RWPE2 (cell line): ENCODE results near the gene TNRC6C.

Experiments used
- ATAC-seq: fragments of 200-7000 bp; cut with Tn5 transposase; 3 replicates; pipeline ENCODE4 v1.9.1; 2021; ENCODE audit warnings: low read depth
- DNase-seq: peaks from one replicate; pipeline ENCODE4 v3.0.0-alpha.2; 2020; ENCODE audit warnings: low spot score
- H3K27ac ChIP-seq: fragments of 450-650 bp; 2 replicates; pipeline ENCODE4 v1.5.1; 2017; ENCODE audit warnings: mild to moderate bottlenecking; ENCODE audit not compliant: poor library complexity, severe bottlenecking
- H3K27me3 ChIP-seq: fragments of 250-450 bp; sonication (Bioruptor Pico); 2 replicates; pipeline ENCODE4 v1.5.1; 2021; ENCODE audit warnings: mild to moderate bottlenecking, moderate library complexity; ENCODE audit not compliant: insufficient read depth, poor library complexity, severe bottlenecking
- H3K36me3 ChIP-seq: fragments of 250-450 bp; sonication (Bioruptor Pico); 2 replicates; pipeline ENCODE4 v1.5.1; 2020; ENCODE audit warnings: low read depth, mild to moderate bottlenecking, moderate library complexity
- H3K4me1 ChIP-seq: fragments of 250-450 bp; sonication (Bioruptor Pico); 2 replicates; pipeline ENCODE4 v1.5.1; 2021; ENCODE audit warnings: mild to moderate bottlenecking, moderate library complexity; ENCODE audit not compliant: insufficient read depth, poor library complexity, severe bottlenecking
- H3K4me3 ChIP-seq: fragments of 250-450 bp; sonication (Bioruptor Pico); 2 replicates; pipeline ENCODE4 v1.5.1; 2021; ENCODE audit warnings: mild to moderate bottlenecking, moderate library complexity; ENCODE audit not compliant: severe bottlenecking
- H3K9me3 ChIP-seq: fragments of 250-450 bp; sonication (Bioruptor Pico); 2 replicates; pipeline ENCODE4 v1.5.1; 2021; ENCODE audit warnings: mild to moderate bottlenecking, moderate library complexity; ENCODE audit not compliant: severe bottlenecking
- TF ChIP-seq, protein P1 (sequence below): fragments of 450-650 bp; IDR thresholded peaks from one replicate; pipeline ENCODE4 v1.5.1; 2017; ENCODE audit warnings: mild to moderate bottlenecking, moderate library complexity; ENCODE audit not compliant: poor library complexity, severe bottlenecking

The TNRC6C gene

DNA sequence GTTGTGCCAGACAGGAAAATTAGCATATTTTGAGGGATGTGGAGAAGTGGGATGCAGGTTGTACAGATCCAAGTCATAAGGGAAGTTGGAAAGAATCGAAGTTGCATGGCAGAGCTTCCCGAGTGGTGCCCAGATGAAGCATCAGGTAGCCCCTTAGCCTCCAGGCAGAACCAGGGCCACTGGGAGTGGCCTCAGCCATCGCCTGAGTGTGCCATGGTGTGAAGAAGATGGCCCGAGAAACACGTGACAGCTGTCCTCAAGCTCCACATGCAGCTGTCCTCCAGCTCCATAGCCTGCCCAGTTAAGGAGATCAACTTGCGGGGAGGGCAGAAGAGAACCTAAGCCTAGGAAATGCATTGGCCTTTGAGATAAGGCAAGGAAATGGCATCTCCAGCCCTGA lies 136.5 kb downstream of the TNRC6C start:
- no peaks in the 10 kb centered on the region for H3K36me3 ChIP-seq
- no peaks in the 10 kb centered on the region for H3K27me3 ChIP-seq
- ATAC-seq: no peak

GRCh38 chr17:78096093-78096492 lies 137.6 kb downstream of the TNRC6C start:
- no peak overlapping the region for H3K27ac ChIP-seq
- TF ChIP-seq, protein P1, sequence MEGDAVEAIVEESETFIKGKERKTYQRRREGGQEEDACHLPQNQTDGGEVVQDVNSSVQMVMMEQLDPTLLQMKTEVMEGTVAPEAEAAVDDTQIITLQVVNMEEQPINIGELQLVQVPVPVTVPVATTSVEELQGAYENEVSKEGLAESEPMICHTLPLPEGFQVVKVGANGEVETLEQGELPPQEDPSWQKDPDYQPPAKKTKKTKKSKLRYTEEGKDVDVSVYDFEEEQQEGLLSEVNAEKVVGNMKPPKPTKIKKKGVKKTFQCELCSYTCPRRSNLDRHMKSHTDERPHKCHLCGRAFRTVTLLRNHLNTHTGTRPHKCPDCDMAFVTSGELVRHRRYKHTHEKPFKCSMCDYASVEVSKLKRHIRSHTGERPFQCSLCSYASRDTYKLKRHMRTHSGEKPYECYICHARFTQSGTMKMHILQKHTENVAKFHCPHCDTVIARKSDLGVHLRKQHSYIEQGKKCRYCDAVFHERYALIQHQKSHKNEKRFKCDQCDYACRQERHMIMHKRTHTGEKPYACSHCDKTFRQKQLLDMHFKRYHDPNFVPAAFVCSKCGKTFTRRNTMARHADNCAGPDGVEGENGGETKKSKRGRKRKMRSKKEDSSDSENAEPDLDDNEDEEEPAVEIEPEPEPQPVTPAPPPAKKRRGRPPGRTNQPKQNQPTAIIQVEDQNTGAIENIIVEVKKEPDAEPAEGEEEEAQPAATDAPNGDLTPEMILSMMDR: no peak
- no peaks in the 10 kb centered on the region for H3K27me3 ChIP-seq
- DNase-seq (no peak), ATAC-seq (no peak)
- H3K4me1 ChIP-seq: no peaks in the 10 kb centered on the region
- no peaks in the 10 kb centered on the region for H3K36me3 ChIP-seq
- no peaks in the 10 kb centered on the region for H3K9me3 ChIP-seq
- H3K4me3 ChIP-seq: no peak overlapping the region

More for the DNA sequence above, 136.5 kb downstream of the TNRC6C start:
- no peaks in the 10 kb centered on the region for H3K4me1 ChIP-seq
- no peak overlapping the region for H3K27ac ChIP-seq
- no peak overlapping the region for H3K4me3 ChIP-seq
- DNase-seq: no peak
- TF ChIP-seq, protein P1: no peak
- no peaks in the 10 kb centered on the region for H3K9me3 ChIP-seq

- Histone ChIP-seq H3K36me3 (no peaks in the 10 kb centered on the region), H3K27me3 (no peaks in the 10 kb centered on the region), H3K4me3 (no peak overlapping the region), H3K9me3 (no peaks in the 10 kb centered on the region), H3K4me1 (no peaks in the 10 kb centered on the region), H3K27ac (no peak overlapping the region)
- no peak for ATAC-seq
- DNase-seq: no peak
- TF ChIP-seq, protein P1: no peak
These were observed 142.6 kb downstream of the TNRC6C start for GRCh38 chr17:78101112-78101511.

DNA sequence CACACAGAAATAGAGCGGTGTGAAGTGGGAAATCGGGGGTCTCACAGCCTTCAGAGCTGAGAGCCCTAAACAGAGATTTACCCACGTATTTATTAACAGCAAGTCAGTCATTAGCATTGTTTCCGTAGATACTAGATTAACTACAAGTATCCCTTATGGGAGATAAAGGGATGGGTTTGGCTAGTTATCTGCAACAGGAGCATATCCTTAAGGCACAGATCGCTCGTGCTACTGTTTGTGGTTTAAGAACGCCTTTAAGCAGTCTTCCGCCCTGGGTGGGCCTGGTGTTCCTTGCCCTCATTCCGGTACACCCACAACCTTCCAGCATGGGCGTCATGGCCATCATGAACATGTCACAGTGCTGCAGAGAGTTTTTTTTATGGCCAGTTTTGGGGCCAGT lies 143.0 kb downstream of the TNRC6C start:
- no peaks in the 10 kb centered on the region for H3K4me1 ChIP-seq
- no peaks in the 10 kb centered on the region for H3K27me3 ChIP-seq
- no peak overlapping the region for H3K4me3 ChIP-seq
- DNase-seq (no peak), ATAC-seq (no peak)
- H3K36me3 ChIP-seq: no peaks in the 10 kb centered on the region
- no peaks in the 10 kb centered on the region for H3K9me3 ChIP-seq
- no peak overlapping the region for H3K27ac ChIP-seq
- TF ChIP-seq, protein P1: no peak

GRCh38 chr17:78103311-78103710 lies 144.8 kb downstream of the TNRC6C start:
- ATAC-seq (no peak), DNase-seq (no peak)
- H3K4me1 ChIP-seq: no peaks in the 10 kb centered on the region
- no peaks in the 10 kb centered on the region for H3K27me3 ChIP-seq
- no peak overlapping the region for H3K4me3 ChIP-seq
- no peak overlapping the region for H3K27ac ChIP-seq
- H3K36me3 ChIP-seq: no peaks in the 10 kb centered on the region
- H3K9me3 ChIP-seq: no peaks in the 10 kb centered on the region
- TF ChIP-seq, protein P1: no peak
